H1 (cell line): ENCODE data around the gene C20orf144. TPM values are rescaled to one million over a fixed set of nuclear protein-coding genes. Genes with fewer than 3 reads are reported as not detected.

Source experiments
- CTCF ChIA-PET: fragments of 300-600 bp; sonication (Branson Sonifier 250); formaldehyde crosslinking; loops from one replicate; lab custom pipeline; 2021; ENCODE audit not compliant: partially characterized antibody; lab: Charles Lee
- POLR2A ChIA-PET: fragments of 300-600 bp; sonication (Branson Sonifier 250); formaldehyde crosslinking; loops from one replicate; lab custom pipeline; 2021; ENCODE audit warnings: inconsistent platforms; ENCODE audit not compliant: partially characterized antibody; lab: Charles Lee
- DNase-seq, 2 experiments: peaks; one replicate each; pipeline versions ENCODE4 v3.0.0 to v3.0.0-alpha.2; 2010 to 2022; ENCODE audit warnings: low spot score in 2 of 2, low read depth in 1 of 2, mixed read lengths in 1 of 2
- FAIRE-seq: peaks from 2 replicates; lab custom pipeline; 2011; peaks lifted over from hg19 to GRCh38; lab: Jason Lieb, UNC
- H2AFZ ChIP-seq: 2 replicates; pipeline ENCODE4 v1.8.1; 2012; ENCODE audit warnings: low read length, inconsistent platforms
- H2AK5ac ChIP-seq: 2 replicates; pipeline ENCODE4 v1.6.1; 2013; ENCODE audit warnings: low read depth, low read length
- H2BK120ac ChIP-seq: replicated peaks from 2 replicates; pipeline ENCODE3; 2013; ENCODE audit warnings: low read depth, low read length, inconsistent platforms
- H2BK12ac ChIP-seq: 2 replicates; pipeline ENCODE4 v1.6.1; 2013; ENCODE audit warnings: low read depth, low read length
- H2BK15ac ChIP-seq: 2 replicates; pipeline ENCODE4 v1.6.1; 2013; ENCODE audit warnings: low read length
- H2BK20ac ChIP-seq: 2 replicates; pipeline ENCODE4 v1.6.1; 2013; ENCODE audit warnings: low read length
- H2BK5ac ChIP-seq: 2 replicates; pipeline ENCODE4 v1.6.1; 2013; ENCODE audit warnings: low read depth, low read length
- H3K14ac ChIP-seq: 2 replicates; pipeline ENCODE4 v1.6.1; 2013; ENCODE audit warnings: inconsistent platforms; ENCODE audit not compliant: insufficient read length
- H3K18ac ChIP-seq: 2 replicates; pipeline ENCODE4 v1.6.1; 2013; ENCODE audit warnings: low read length; ENCODE audit errors: extremely low read depth
- H3K23ac ChIP-seq: 2 replicates; pipeline ENCODE4 v1.6.1; 2013; ENCODE audit warnings: inconsistent platforms; ENCODE audit not compliant: insufficient read length
- H3K23me2 ChIP-seq: 2 replicates; pipeline ENCODE4 v1.6.1; 2013; ENCODE audit warnings: low read depth, low read length
- H3K27ac ChIP-seq: 2 replicates; pipeline ENCODE4 v1.6.1; 2011; ENCODE audit warnings: low read depth, low read length, inconsistent platforms
- H3K27me3 ChIP-seq, 4 experiments: replicated peaks in 1 of 4; 1 replicate in 1 of 4; 2 replicates in 3 of 4; pipeline versions ENCODE4 v1.6.1 to v1.8.1; 2011 to 2013; ENCODE audit warnings: low read length in 3 of 4, mild to moderate bottlenecking in 3 of 4, inconsistent platforms in 2 of 4, mixed read lengths in 2 of 4, moderate library complexity in 1 of 4; ENCODE audit not compliant: control insufficient read depth in 3 of 4, insufficient read depth in 3 of 4; ENCODE audit errors: extremely low read depth in 1 of 4
- H3K36me3 ChIP-seq, 4 experiments: 2 replicates each; pipeline versions ENCODE4 v1.6.1 to v1.8.1; 2011 to 2013; ENCODE audit warnings: mild to moderate bottlenecking in 4 of 4, low read length in 3 of 4, moderate library complexity in 2 of 4, control low read depth in 1 of 4, inconsistent platforms in 1 of 4; ENCODE audit not compliant: insufficient read depth in 4 of 4, control insufficient read depth in 2 of 4
- H3K4ac ChIP-seq: replicated peaks from 2 replicates; pipeline ENCODE3; 2013; ENCODE audit warnings: low read length, low read depth, mixed read lengths, inconsistent platforms; ENCODE audit not compliant: insufficient read length
- H3K4me1 ChIP-seq, 4 experiments: replicated peaks in 1 of 4; 1 replicate in 1 of 4; 2 replicates in 3 of 4; pipeline versions ENCODE4 v1.6.1 to v1.8.1; 2011 to 2013; ENCODE audit warnings: low read length in 3 of 4, inconsistent platforms in 2 of 4, mixed read lengths in 1 of 4; ENCODE audit not compliant: insufficient read depth in 4 of 4, control insufficient read depth in 3 of 4
- H3K4me2 ChIP-seq, 2 experiments: 2 replicates each; pipeline versions ENCODE4 v1.6.1 to v1.8.1; 2011 to 2013; ENCODE audit warnings: low read depth in 2 of 2, low read length in 2 of 2, control low read depth in 1 of 2, inconsistent platforms in 1 of 2, mild to moderate bottlenecking in 1 of 2; ENCODE audit not compliant: insufficient read depth in 1 of 2
- H3K4me3 ChIP-seq, 4 experiments: fragments of 200-600, 300-600 bp in 1 of 4; sonication (generic), shearing (Covaris generic), sonication (Bioruptor Twin) in 1 of 4; 2 replicates each; pipeline versions ENCODE4 v1.5.1 to v1.8.1; 2011 to 2016; ENCODE audit warnings: low read length in 4 of 4, low read depth in 3 of 4, control low read depth in 2 of 4, inconsistent platforms in 2 of 4, mild to moderate bottlenecking in 2 of 4, mixed read lengths in 1 of 4, moderate library complexity in 1 of 4; ENCODE audit not compliant: insufficient read depth in 2 of 4; ENCODE audit errors: extremely low read depth in 1 of 4
- H3K56ac ChIP-seq: replicated peaks from 2 replicates; pipeline ENCODE3; 2013; ENCODE audit warnings: low read depth, mild to moderate bottlenecking, mixed read lengths, low read length, inconsistent platforms; ENCODE audit not compliant: insufficient read length
- H3K79me1 ChIP-seq: 2 replicates; pipeline ENCODE4 v1.6.1; 2013; ENCODE audit warnings: low read depth, low read length, control low read depth
- H3K79me2 ChIP-seq, 2 experiments: 2 replicates each; pipeline versions ENCODE4 v1.6.1 to v1.8.1; 2012 to 2013; ENCODE audit warnings: low read length in 2 of 2, mild to moderate bottlenecking in 2 of 2, inconsistent platforms in 1 of 2; ENCODE audit not compliant: insufficient read depth in 2 of 2, control insufficient read depth in 1 of 2
- H3K9ac ChIP-seq, 4 experiments: replicated peaks in 1 of 4; 1 replicate in 1 of 4; 2 replicates in 3 of 4; pipeline versions ENCODE4 v1.6.1 to v1.8.1; 2011 to 2013; ENCODE audit warnings: low read depth in 3 of 4, low read length in 3 of 4, control low read depth in 2 of 4, mild to moderate bottlenecking in 2 of 4, moderate library complexity in 2 of 4, inconsistent platforms in 1 of 4; ENCODE audit errors: extremely low read depth in 1 of 4
- H3K9me3 ChIP-seq, 2 experiments: 2 replicates each; pipeline versions ENCODE4 v1.6.1 to v1.8.1; 2012 to 2013; ENCODE audit warnings: mild to moderate bottlenecking in 2 of 2, moderate library complexity in 2 of 2, control low read depth in 1 of 2, inconsistent platforms in 1 of 2, low read depth in 1 of 2, low read length in 1 of 2, mixed read lengths in 1 of 2; ENCODE audit not compliant: insufficient read depth in 2 of 2
- H4K20me1 ChIP-seq, 2 experiments: replicated peaks in 1 of 2; 2 replicates each; pipeline versions ENCODE3 to v1.8.1; 2011 to 2013; ENCODE audit warnings: inconsistent platforms in 2 of 2, low read length in 2 of 2, mild to moderate bottlenecking in 1 of 2; ENCODE audit not compliant: insufficient read depth in 2 of 2, control insufficient read depth in 1 of 2
- H4K5ac ChIP-seq: 2 replicates; pipeline ENCODE4 v1.6.1; 2013; ENCODE audit warnings: low read length, low read depth, mixed read lengths, inconsistent platforms; ENCODE audit not compliant: insufficient read length
- H4K8ac ChIP-seq: 2 replicates; pipeline ENCODE4 v1.8.0; 2013; ENCODE audit warnings: mild to moderate bottlenecking, moderate library complexity, low read length, inconsistent platforms; ENCODE audit not compliant: insufficient read depth; ENCODE audit errors: extremely low read depth
- H4K91ac ChIP-seq: replicated peaks from 2 replicates; pipeline ENCODE3; 2013; ENCODE audit warnings: low read length, mixed read lengths, inconsistent platforms; ENCODE audit not compliant: insufficient read length
- CHD2 ChIP-seq: IDR thresholded peaks from 2 replicates; pipeline ENCODE4 v1.6.1; 2012; ENCODE audit warnings: low read length, improper control_type of control experiment
- KDM1A ChIP-seq: fragments of 200-600, 300-600 bp; sonication (generic); IDR thresholded peaks from 2 replicates; pipeline ENCODE4 v1.7.1; 2016; ENCODE audit warnings: mild to moderate bottlenecking, low read length, borderline replicate concordance
- POLR2AphosphoS5 ChIP-seq: IDR thresholded peaks from 2 replicates; pipeline ENCODE4 v1.6.1; 2011; ENCODE audit warnings: low read depth, low read length
- RAD21 ChIP-seq, 2 experiments: IDR thresholded peaks in 1 of 2; conservative IDR thresholded peaks in 1 of 2; 2 replicates each; pipeline ENCODE4 v1.6.1; 2011; ENCODE audit warnings: low read depth in 2 of 2, low read length in 2 of 2, improper control_type of control experiment in 1 of 2, inconsistent platforms in 1 of 2, mild to moderate bottlenecking in 1 of 2, moderate library complexity in 1 of 2
- RFX5 ChIP-seq: IDR thresholded peaks from 2 replicates; pipeline ENCODE4 v1.6.1; 2011; ENCODE audit warnings: low read depth, low read length, improper control_type of control experiment, borderline replicate concordance
- TAF7 ChIP-seq: optimal IDR thresholded peaks from 2 replicates; pipeline ENCODE3; 2011; ENCODE audit warnings: low read depth, mild to moderate bottlenecking, inconsistent platforms, low read length, moderate library complexity, borderline replicate concordance
- WGBS, 2 experiments: shearing (Covaris generic) in 1 of 2; methylation state at CpG; one replicate each; pipeline versions ENCODE4 v1.1.6 to v1.1.7; 2013 to 2015; ENCODE audit warnings: low lambda C conversion rate in 2 of 2, mixed read lengths in 2 of 2, inconsistent platforms in 1 of 2, low coverage in 1 of 2, missing lambda C conversion rate in 1 of 2; ENCODE audit not compliant: insufficient replicate concordance in 2 of 2, insufficient coverage in 1 of 2, insufficient read length in 1 of 2; ENCODE audit errors: extremely low coverage in 1 of 2, missing lambda C conversion rate in 1 of 2; 5-methylcytosine and 5-hydroxymethylcytosine counted together
- polyA plus RNA-seq, 7 experiments: library from polyadenylated mRNA; depleted of rRNA in 3 of 7; stranded (reverse) in 5 of 7; unstranded in 2 of 7; fragments of >200 nt in 5 of 7; fragments of 200-250 nt in 2 of 7; gene quantifications; 1 replicate in 5 of 7; 2 replicates in 1 of 7; 4 replicates in 1 of 7; pipeline versions ENCODE4 v1.2.1 to v1.2.3, GENCODE V29; 2011 to 2013; ENCODE audit warnings: missing spikeins in 2 of 7, mixed read lengths in 2 of 7
- total RNA-seq: library from RNA; stranded (reverse); fragmentation: NEBNext Ultra II Directional; extraction: Animal tissue kit (Norgen Biotek cat#: 25700); gene quantifications from 2 replicates; pipeline ENCODE4 v1.2.1, GENCODE V29; 2021

The C20orf144 gene
- total and polyA plus RNA-seq, 2 of the 8 experiments (the other 6 are each of a cell fraction or from before 2014, with no cell fraction given): 0.21 to 0.24 TPM

DNA sequence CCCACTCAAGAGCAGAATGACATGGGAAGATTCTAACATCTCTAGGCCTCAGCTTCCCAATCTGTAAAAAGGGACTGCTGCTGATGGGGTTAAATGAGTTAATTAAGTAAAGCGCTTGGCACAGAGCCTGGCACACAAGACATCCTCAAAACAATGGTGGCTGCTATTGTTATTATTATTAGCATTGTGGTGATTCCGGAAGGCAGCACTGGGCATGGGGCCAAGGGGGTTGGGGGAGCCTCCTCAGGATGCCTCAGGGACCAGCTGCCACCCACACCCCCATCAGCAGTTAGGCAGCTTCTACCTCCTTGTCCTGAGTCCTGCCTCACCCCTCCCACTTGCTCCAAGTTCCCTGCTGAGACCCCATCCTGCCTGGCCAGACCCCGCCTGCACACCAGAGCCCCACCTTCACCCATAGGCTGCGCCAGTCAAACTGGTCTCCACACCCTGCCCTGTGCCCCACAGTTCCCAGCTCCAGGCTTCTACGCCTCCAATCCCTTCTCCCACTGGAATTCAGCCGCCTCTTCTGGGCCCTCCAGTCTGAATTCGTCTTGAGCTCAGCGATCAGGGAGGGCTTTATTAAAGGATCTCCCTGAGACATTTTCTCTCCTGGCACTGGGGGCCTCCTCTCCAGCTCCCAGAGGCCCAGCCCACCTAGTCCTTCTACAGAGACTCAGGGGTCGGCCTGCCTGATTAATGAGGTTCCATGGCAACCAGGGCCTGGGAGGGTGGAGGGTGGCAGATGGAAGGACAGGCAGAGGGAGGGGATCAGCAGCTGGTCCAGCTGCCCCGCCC is 22.6 kb downstream of the C20orf144 start:
- Histone ChIP-seq H4K8ac (peak overlapping the region; percentile 64; the same call in 1 of the 2 replicates), H3K23me2 (peaks cover 9% of the 10 kb centered on the region), H3K14ac (no peak overlapping the region), H2BK15ac (no peak overlapping the region), H2AFZ (no peak overlapping the region), H2BK12ac (peak overlapping the region; percentile 5; the same call in 1 of the 2 replicates), H3K27me3 (peaks cover 0 to 7% (median under 1%) of the 10 kb centered on the region in 4 experiments; a peak in 4 of 7 replicates), H3K79me2 (peaks cover 0 to 51% of the 10 kb centered on the region in 2 experiments; a peak in 3 of 4 replicates), H4K91ac (peak overlapping the region; percentile 44), H3K4me1 (peaks cover 4 to 25% (median 15%) of the 10 kb centered on the region in 4 experiments), H3K9me3 (no peaks in the 10 kb centered on the region), H2AK5ac (no peak overlapping the region), H3K4me2 (peak overlapping the region; percentile 90 to 91), H3K27ac (no peak overlapping the region), H3K18ac (no peak overlapping the region), H3K9ac (peak overlapping the region in 3 of 4 experiments; percentile 81 to 89 (median 82); a peak in 5 of 7 replicates), H3K79me1 (peaks cover 19% of the 10 kb centered on the region), H2BK20ac (no peak overlapping the region), H4K20me1 (peaks cover 14 to 38% of the 10 kb centered on the region in 2 experiments), H4K5ac (no peak overlapping the region), H3K36me3 (peaks cover 2 to 10% (median 5%) of the 10 kb centered on the region in 4 experiments; a peak in 6 of 8 replicates), H3K23ac (no peak overlapping the region), H3K56ac (peak overlapping the region; percentile 17), H2BK120ac (no peak overlapping the region), H3K4me3 (peak overlapping the region; percentile 86 to 97 (median 94)), H3K4ac (no peak overlapping the region), H2BK5ac (peak overlapping the region; percentile 10; the same call in 1 of the 2 replicates)
- DNase-seq (no peak), FAIRE-seq (no peak)
- POLR2A ChIA-PET: interaction anchor here (0.6 to 14.0 kb wide), 11 partner anchors 9 to 586 kb away, joined by 3 to 245 read pairs (median 5); partner anchors contain the start of genes ACTL10, C20orf144, NECAB3 and PXMP4
- WGBS, 2 experiments: 32% methylated on average over 9 of the region's 10 CpGs; no CpG with 5 or more reads in 1 of the 2 experiments
- TF ChIP-seq CHD2: no peak
- no peak for TF ChIP-seq RFX5
- peak; percentile 16 for TF ChIP-seq TAF7
- no peak for TF ChIP-seq RAD21 (IDR thresholded peaks at IDR 0.05 in 1 of 2, conservative IDR thresholded peaks at IDR 0.05 in 1 of 2; ENCODE audit: low read depth in 2 of 2, low read length in 2 of 2)
- peak; percentile 40; the same call in 1 of the 2 replicates for TF ChIP-seq KDM1A
- TF ChIP-seq POLR2AphosphoS5: peak; percentile 63; the same call in 1 of the 2 replicates
- CTCF ChIA-PET: interaction anchor here (0.7 to 2.7 kb wide), 9 partner anchors 11 to 94 kb away, joined by 3 to 17 read pairs (median 3); partner anchors contain the start of gene ACTL10
